PC-3 (cell line): ENCODE measurements around the gene SLC12A3. TPM values are rescaled to one million over a fixed set of nuclear protein-coding genes. Genes with fewer than 3 reads are reported as not detected.
A peak's percentile ranks its signal among the peaks of the same experiment; 100 is the strongest.

Source experiments
- ATAC-seq: fragments of 200-7000 bp; cut with Tn5 transposase; 2 replicates; pipeline ENCODE4 v1.9.1; 2020; ENCODE audit warnings: mild to moderate bottlenecking, moderate library complexity
- BruUV-seq: library from RNA; stranded (reverse); fragments of 400-500 nt; replicated peaks from 2 replicates; lab custom pipeline; 2021; lab: Mats Ljungman, UMichigan
- CTCF ChIA-PET: fragments of 300-600 bp; sonication (Branson Sonifier 250); formaldehyde crosslinking; loops from one replicate; lab custom pipeline; 2022; ENCODE audit warnings: antibody characterized with exemption; lab: Charles Lee
- POLR2A ChIA-PET: fragments of 300-600 bp; sonication (Branson Sonifier 250); formaldehyde crosslinking; loops from one replicate; lab custom pipeline; 2022; ENCODE audit warnings: antibody characterized with exemption; ENCODE audit not compliant: unreplicated experiment; lab: Charles Lee
- DNase-seq: peaks from one replicate; pipeline ENCODE4 v3.0.0-alpha.2; 2015
- H2AFZ ChIP-seq: fragments of 300-600 bp; sonication (generic); 2 replicates; pipeline ENCODE4 v1.6.0; 2016; ENCODE audit warnings: antibody characterized with exemption, low read length
- H3F3A ChIP-seq: fragments of 300-600 bp; sonication (generic); one replicate; pipeline ENCODE4 v1.6.0; 2017; ENCODE audit warnings: antibody characterized with exemption, low read length, control low read depth, mild to moderate bottlenecking; ENCODE audit not compliant: unreplicated experiment
- H3K27ac ChIP-seq: fragments of 300-600 bp; sonication (generic); 2 replicates; pipeline ENCODE4 v1.5.1; 2016; ENCODE audit warnings: mild to moderate bottlenecking, low read length
- H3K27me3 ChIP-seq: fragments of 300-600 bp; sonication (generic); 2 replicates; pipeline ENCODE4 v1.6.1; 2016; ENCODE audit warnings: low read length, mixed read lengths
- H3K36me3 ChIP-seq: fragments of 300-600 bp; sonication (generic); 2 replicates; pipeline ENCODE4 v1.6.1; 2016; ENCODE audit warnings: low read depth, mixed run types, low read length, mixed read lengths
- H3K4me1 ChIP-seq: fragments of 300-600 bp; sonication (generic); 2 replicates; pipeline ENCODE4 v1.5.1; 2016; ENCODE audit warnings: low read length; ENCODE audit not compliant: insufficient read depth
- H3K4me2 ChIP-seq: fragments of 300-600 bp; sonication (generic); 2 replicates; pipeline ENCODE4 v1.6.0; 2016; ENCODE audit warnings: low read length
- H3K4me3 ChIP-seq: fragments of 300-600 bp; sonication (generic); 2 replicates; pipeline ENCODE4 v1.5.1; 2016; ENCODE audit warnings: mild to moderate bottlenecking, low read length, mixed read lengths
- H3K79me2 ChIP-seq: fragments of 300-600 bp; sonication (generic); 2 replicates; pipeline ENCODE4 v1.6.1; 2017; ENCODE audit warnings: low read length, mixed read lengths
- H3K9ac ChIP-seq: fragments of 300-600 bp; sonication (generic); 2 replicates; pipeline ENCODE4 v1.6.0; 2016; ENCODE audit warnings: mild to moderate bottlenecking, low read length
- H3K9me2 ChIP-seq: fragments of 300-600 bp; sonication (generic); replicated peaks from 2 replicates; pipeline ENCODE4 v1.6.1; 2016; ENCODE audit warnings: mixed run types, low read length, mixed read lengths
- H3K9me3 ChIP-seq: fragments of 300-600 bp; sonication (generic); 2 replicates; pipeline ENCODE4 v1.6.1; 2016; ENCODE audit warnings: low read length, mixed read lengths
- H4K20me1 ChIP-seq: fragments of 300-600 bp; sonication (generic); 2 replicates; pipeline ENCODE4 v1.6.1; 2016; ENCODE audit warnings: low read length, mixed read lengths
- CTCF ChIP-seq: fragments of 300-600 bp; sonication (generic); conservative IDR thresholded peaks from 2 replicates; pipeline ENCODE4 v1.5.1; 2017; ENCODE audit warnings: antibody characterized with exemption, low read depth, mild to moderate bottlenecking, low read length
- EZH2 ChIP-seq: fragments of 300-600 bp; sonication (generic); IDR thresholded peaks from one replicate; pipeline ENCODE4 v1.6.1; 2017; ENCODE audit warnings: antibody characterized with exemption, mild to moderate bottlenecking, low read length; ENCODE audit not compliant: unreplicated experiment
- EZH2phosphoT487 ChIP-seq: fragments of 300-600 bp; sonication (generic); IDR thresholded peaks from 2 replicates; pipeline ENCODE4 v1.6.1; 2018; ENCODE audit warnings: mild to moderate bottlenecking, antibody characterized with exemption, low read length, borderline replicate concordance
- intact Hi-C: fragments of 100-400 bp; cut with micrococcal nuclease; formaldehyde crosslinking; loops from 2 replicates; pipeline ENCODE4 v1.9.0; 2023
- total RNA-seq: library from RNA; depleted of rRNA; stranded (reverse); fragments of >200 nt; gene quantifications from 2 replicates; pipeline ENCODE4 v1.2.3, GENCODE V29; 2014

SLC12A3 gene
- total RNA-seq, 1 experiment from 2014 or later, result not detected

- Histone ChIP-seq H3K9me2 (no peaks in the 10 kb centered on the region), H3K9me3 (no peaks in the 10 kb centered on the region), H3K4me1 (no peaks in the 10 kb centered on the region), H2AFZ (no peak overlapping the region), H3K36me3 (peaks cover 3% of the 10 kb centered on the region; the same call in 1 of the 2 replicates), H4K20me1 (no peaks in the 10 kb centered on the region), H3K27ac (no peak overlapping the region), H3F3A (no peaks in the 10 kb centered on the region), H3K9ac (no peak overlapping the region), H3K4me3 (no peak overlapping the region), H3K27me3 (no peaks in the 10 kb centered on the region), H3K4me2 (no peak overlapping the region), H3K79me2 (no peaks in the 10 kb centered on the region)
- CTCF ChIA-PET, result no interaction called here
- ATAC-seq (no peak), DNase-seq (no peak)
- intact Hi-C loops, result no loop called here
- TF ChIP-seq EZH2phosphoT487, result no peak
- POLR2A ChIA-PET, result no interaction called here
- BruUV-seq, result no TSS peak
Observed at GRCh38 chr16:56842133-56842532, 22.9 kb upstream of the SLC12A3 start.

- BruUV-seq, result no TSS peak
- intact Hi-C loops, result no loop called here
- TF ChIP-seq EZH2 (no peak), CTCF (no peak), EZH2phosphoT487 (no peak)
- POLR2A ChIA-PET, result no interaction called here
- H3K27ac ChIP-seq, result no peak overlapping the region
- no peaks in the 10 kb centered on the region for H4K20me1 ChIP-seq
- no peaks in the 10 kb centered on the region for H3F3A ChIP-seq
- no peak overlapping the region for H3K4me2 ChIP-seq
- no peaks in the 10 kb centered on the region for H3K9me3 ChIP-seq
- peaks cover 19% of the 10 kb centered on the region for H3K4me1 ChIP-seq
- no peak overlapping the region for H2AFZ ChIP-seq
- no peak overlapping the region for H3K4me3 ChIP-seq
- ATAC-seq (no peak), DNase-seq (no peak)
- CTCF ChIA-PET, result no interaction called here
- H3K27me3 ChIP-seq, result no peaks in the 10 kb centered on the region
- peaks cover 3% of the 10 kb centered on the region; the same call in 1 of the 2 replicates for H3K36me3 ChIP-seq
- H3K9me2 ChIP-seq, result no peaks in the 10 kb centered on the region
- H3K9ac ChIP-seq, result no peak overlapping the region
- H3K79me2 ChIP-seq, result no peaks in the 10 kb centered on the region
Observed at GRCh38 chr16:56844056-56844455, 21.0 kb upstream of the SLC12A3 start.

GRCh38 chr16:56847173-56847910, 17.7 kb upstream of the SLC12A3 start:
- H3K27ac ChIP-seq, result peak overlapping the region; percentile 67
- POLR2A ChIA-PET, result no interaction called here

More at GRCh38 chr16:56847173-56847910, 17.7 kb upstream of the SLC12A3 start:
- H4K20me1 ChIP-seq, result no peaks in the 10 kb centered on the region
- H3K79me2 ChIP-seq, result no peaks in the 10 kb centered on the region
- peaks cover 36% of the 10 kb centered on the region for H3K4me1 ChIP-seq
- BruUV-seq, result no TSS peak
- DNase-seq (no peak), ATAC-seq (no peak)
- no peaks in the 10 kb centered on the region for H3K27me3 ChIP-seq
- H3K9me2 ChIP-seq, result no peaks in the 10 kb centered on the region
- no peak overlapping the region for H3K4me3 ChIP-seq
- CTCF ChIA-PET, result no interaction called here
- H3K36me3 ChIP-seq, result peaks cover 3% of the 10 kb centered on the region; the same call in 1 of the 2 replicates
- intact Hi-C loops, result no loop called here
- H3K9me3 ChIP-seq, result no peaks in the 10 kb centered on the region
- peak overlapping the region; percentile 20; the same call in 1 of the 2 replicates for H3K4me2 ChIP-seq
- H3F3A ChIP-seq, result no peaks in the 10 kb centered on the region
- H3K9ac ChIP-seq, result no peak overlapping the region
- TF ChIP-seq EZH2, result no peak
- TF ChIP-seq CTCF, result no peak
- TF ChIP-seq EZH2phosphoT487, result no peak
- H2AFZ ChIP-seq, result no peak overlapping the region
